ENCODE results near the gene CCM2L.

CCM2L gene

GRCh38 chr20:32034581-32035425 lies 24.6 kb downstream of the CCM2L start:
- Histone ChIP-seq H3K27me3 (ENCODE audit: insufficient read depth, low read length) (no peaks in the 10 kb centered on the region), H2AFZ (ENCODE audit: insufficient read depth, low read length, poor library complexity) (no peak overlapping the region), H2AK5ac (ENCODE audit: low read length) (no peak overlapping the region), H3K36me3 (ENCODE audit: control insufficient read depth in 1 of 2, insufficient read depth in 2 of 2, low read length in 2 of 2) (no peaks in the 10 kb centered on the region), H3K4me3 (ENCODE audit: low read depth, low read length) (no peak overlapping the region), H3K27ac (ENCODE audit: low read depth, low read length) (no peak overlapping the region), H3K79me2 (ENCODE audit: control insufficient read depth, insufficient read depth, low read length, poor library complexity) (no peaks in the 10 kb centered on the region), H3K9me3 (ENCODE audit: insufficient read depth, low read depth, low read length) (peaks cover 2% of the 10 kb centered on the region), H2BK12ac (ENCODE audit: low read length) (no peak overlapping the region), H3K9ac (ENCODE audit: low read length) (no peak overlapping the region), H2BK5ac (ENCODE audit: low read depth, low read length, poor library complexity) (no peak overlapping the region), H3K23ac (ENCODE audit: low read length) (no peak overlapping the region), H4K91ac (ENCODE audit: low read depth, low read length) (no peak overlapping the region), H3K4ac (ENCODE audit: low read depth, low read length) (no peak overlapping the region), H3K4me2 (ENCODE audit: low read length) (no peak overlapping the region), H3K4me1 (ENCODE audit: control insufficient read depth in 1 of 2, insufficient read depth in 2 of 2, low read length in 2 of 2) (peaks cover 2 to 3% of the 10 kb centered on the region in 2 experiments), H3K79me1 (ENCODE audit: low read length) (no peaks in the 10 kb centered on the region), H2BK120ac (ENCODE audit: insufficient read depth, low read length, poor library complexity) (no peak overlapping the region), H3K18ac (ENCODE audit: low read length) (no peak overlapping the region), H4K12ac (ENCODE audit: low read depth, low read length) (no peak overlapping the region), H4K8ac (ENCODE audit: low read depth, low read length) (no peak overlapping the region), H3K14ac (ENCODE audit: low read length) (no peak overlapping the region)
- WGBS (ENCODE audit: extremely low coverage, insufficient coverage, insufficient read length): no CpG with 5 or more reads among the region's 9 CpGs
- DNase-seq: peak; percentile 32 to 48

- WGBS (ENCODE audit: extremely low coverage, insufficient coverage, insufficient read length): no CpG with 5 or more reads among the region's 8 CpGs
- no peak overlapping the region for H3K4me3 ChIP-seq (ENCODE audit: low read depth, low read length)
- peaks cover 6% of the 10 kb centered on the region in 2 experiments for H3K4me1 ChIP-seq (ENCODE audit: control insufficient read depth in 1 of 2, insufficient read depth in 2 of 2, low read length in 2 of 2)
- no peak overlapping the region for H3K27ac ChIP-seq (ENCODE audit: low read depth, low read length)
- no peak overlapping the region for H3K4ac ChIP-seq (ENCODE audit: low read depth, low read length)
- H3K18ac ChIP-seq (ENCODE audit: low read length): no peak overlapping the region
- H3K79me2 ChIP-seq (ENCODE audit: control insufficient read depth, insufficient read depth, low read length, poor library complexity): no peaks in the 10 kb centered on the region
- H2AK5ac ChIP-seq (ENCODE audit: low read length): no peak overlapping the region
- H4K12ac ChIP-seq (ENCODE audit: low read depth, low read length): no peak overlapping the region
- no peak overlapping the region for H4K91ac ChIP-seq (ENCODE audit: low read depth, low read length)
- no peak for DNase-seq
- H2BK120ac ChIP-seq (ENCODE audit: insufficient read depth, low read length, poor library complexity): no peak overlapping the region
- H3K79me1 ChIP-seq (ENCODE audit: low read length): no peaks in the 10 kb centered on the region
- H4K8ac ChIP-seq (ENCODE audit: low read depth, low read length): no peak overlapping the region
- no peak overlapping the region for H3K9ac ChIP-seq (ENCODE audit: low read length)
- H3K36me3 ChIP-seq (ENCODE audit: control insufficient read depth in 1 of 2, insufficient read depth in 2 of 2, low read length in 2 of 2): no peaks in the 10 kb centered on the region
- H3K27me3 ChIP-seq (ENCODE audit: insufficient read depth, low read length): no peaks in the 10 kb centered on the region
- no peak overlapping the region for H3K14ac ChIP-seq (ENCODE audit: low read length)
- H3K23ac ChIP-seq (ENCODE audit: low read length): no peak overlapping the region
- no peak overlapping the region for H2BK12ac ChIP-seq (ENCODE audit: low read length)
- H3K9me3 ChIP-seq (ENCODE audit: insufficient read depth, low read depth, low read length): peaks cover 2% of the 10 kb centered on the region
- H3K4me2 ChIP-seq (ENCODE audit: low read length): no peak overlapping the region
- no peak overlapping the region for H2BK5ac ChIP-seq (ENCODE audit: low read depth, low read length, poor library complexity)
- H2AFZ ChIP-seq (ENCODE audit: insufficient read depth, low read length, poor library complexity): no peak overlapping the region
Observed at GRCh38 chr20:32035426-32035779, 25.2 kb downstream of the CCM2L start.

GRCh38 chr20:32036252-32036651 lies 26.0 kb downstream of the CCM2L start:
- Histone ChIP-seq H3K79me2 (ENCODE audit: control insufficient read depth, insufficient read depth, low read length, poor library complexity) (no peaks in the 10 kb centered on the region), H3K14ac (ENCODE audit: low read length) (no peak overlapping the region), H3K4me2 (ENCODE audit: low read length) (no peak overlapping the region), H3K27ac (ENCODE audit: low read depth, low read length) (no peak overlapping the region), H2BK12ac (ENCODE audit: low read length) (no peak overlapping the region), H2BK5ac (ENCODE audit: low read depth, low read length, poor library complexity) (no peak overlapping the region), H4K8ac (ENCODE audit: low read depth, low read length) (no peak overlapping the region), H2BK120ac (ENCODE audit: insufficient read depth, low read length, poor library complexity) (no peak overlapping the region), H4K12ac (ENCODE audit: low read depth, low read length) (no peak overlapping the region), H3K9me3 (ENCODE audit: insufficient read depth, low read depth, low read length) (peaks cover 2% of the 10 kb centered on the region), H3K4me1 (ENCODE audit: control insufficient read depth in 1 of 2, insufficient read depth in 2 of 2, low read length in 2 of 2) (peaks cover 6 to 8% of the 10 kb centered on the region in 2 experiments), H3K18ac (ENCODE audit: low read length) (no peak overlapping the region), H4K91ac (ENCODE audit: low read depth, low read length) (no peak overlapping the region), H2AFZ (ENCODE audit: insufficient read depth, low read length, poor library complexity) (no peak overlapping the region), H2AK5ac (ENCODE audit: low read length) (no peak overlapping the region), H3K23ac (ENCODE audit: low read length) (no peak overlapping the region), H3K27me3 (ENCODE audit: insufficient read depth, low read length) (no peaks in the 10 kb centered on the region), H3K4me3 (ENCODE audit: low read depth, low read length) (no peak overlapping the region), H3K36me3 (ENCODE audit: control insufficient read depth in 1 of 2, insufficient read depth in 2 of 2, low read length in 2 of 2) (no peaks in the 10 kb centered on the region), H3K79me1 (ENCODE audit: low read length) (no peaks in the 10 kb centered on the region), H3K4ac (ENCODE audit: low read depth, low read length) (no peak overlapping the region), H3K9ac (ENCODE audit: low read length) (no peak overlapping the region)
- 100% methylated on average over 1 of the region's 4 CpGs for WGBS (ENCODE audit: extremely low coverage, insufficient coverage, insufficient read length)
- no peak for DNase-seq

- H2AFZ ChIP-seq (ENCODE audit: insufficient read depth, low read length, poor library complexity): no peak overlapping the region
- WGBS (ENCODE audit: extremely low coverage, insufficient coverage, insufficient read length): no CpG with 5 or more reads among the region's 10 CpGs
- no peak overlapping the region for H4K12ac ChIP-seq (ENCODE audit: low read depth, low read length)
- H3K36me3 ChIP-seq (ENCODE audit: control insufficient read depth in 1 of 2, insufficient read depth in 2 of 2, low read length in 2 of 2): no peaks in the 10 kb centered on the region
- no peak overlapping the region for H2BK120ac ChIP-seq (ENCODE audit: insufficient read depth, low read length, poor library complexity)
- no peaks in the 10 kb centered on the region for H3K79me1 ChIP-seq (ENCODE audit: low read length)
- H3K23ac ChIP-seq (ENCODE audit: low read length): no peak overlapping the region
- H2BK12ac ChIP-seq (ENCODE audit: low read length): no peak overlapping the region
- no peak for DNase-seq
- no peaks in the 10 kb centered on the region for H3K79me2 ChIP-seq (ENCODE audit: control insufficient read depth, insufficient read depth, low read length, poor library complexity)
- no peak overlapping the region for H3K4me3 ChIP-seq (ENCODE audit: low read depth, low read length)
- H3K18ac ChIP-seq (ENCODE audit: low read length): no peak overlapping the region
- peaks cover 5 to 8% of the 10 kb centered on the region in 2 experiments for H3K4me1 ChIP-seq (ENCODE audit: control insufficient read depth in 1 of 2, insufficient read depth in 2 of 2, low read length in 2 of 2)
- no peak overlapping the region for H3K4ac ChIP-seq (ENCODE audit: low read depth, low read length)
- no peak overlapping the region for H3K4me2 ChIP-seq (ENCODE audit: low read length)
- no peak overlapping the region for H2BK5ac ChIP-seq (ENCODE audit: low read depth, low read length, poor library complexity)
- no peak overlapping the region for H4K8ac ChIP-seq (ENCODE audit: low read depth, low read length)
- H4K91ac ChIP-seq (ENCODE audit: low read depth, low read length): no peak overlapping the region
- no peaks in the 10 kb centered on the region for H3K27me3 ChIP-seq (ENCODE audit: insufficient read depth, low read length)
- no peak overlapping the region for H3K14ac ChIP-seq (ENCODE audit: low read length)
- H2AK5ac ChIP-seq (ENCODE audit: low read length): no peak overlapping the region
- H3K9ac ChIP-seq (ENCODE audit: low read length): no peak overlapping the region
- H3K9me3 ChIP-seq (ENCODE audit: insufficient read depth, low read depth, low read length): peaks cover 2% of the 10 kb centered on the region
- H3K27ac ChIP-seq (ENCODE audit: low read depth, low read length): no peak overlapping the region
Observed at GRCh38 chr20:32036716-32037485, 26.7 kb downstream of the CCM2L start.
